CD4-positive, alpha-beta T cell (primary cell): ENCODE results near the gene FUT8. TPM values are rescaled to one million over a fixed set of nuclear protein-coding genes. Genes with fewer than 3 reads are reported as not detected.

Experiments
- ATAC-seq: fragments of 200-7000 bp; cut with Tn5 transposase; one replicate; pipeline ENCODE4 v1.10.0; 2022; ENCODE audit warnings: mild to moderate bottlenecking; ENCODE audit not compliant: poor library complexity
- CTCF ChIA-PET: fragments of 350-600 bp; sonication (Branson Sonifier 250); formaldehyde crosslinking; loops from one replicate; lab custom pipeline; 2021; ENCODE audit warnings: antibody characterized with exemption, inconsistent platforms; lab: Charles Lee
- POLR2A ChIA-PET: fragments of 350-600 bp; sonication (Branson Sonifier 250); formaldehyde crosslinking; loops from one replicate; lab custom pipeline; 2021; ENCODE audit warnings: antibody characterized with exemption, inconsistent platforms; lab: Charles Lee
- DNase-seq, 14 experiments: peaks; one replicate each; pipeline ENCODE4 v3.0.0-alpha.2; 2013 to 2020; ENCODE audit warnings: mixed read lengths in 2 of 14
- H3K27ac ChIP-seq, 2 donors: one replicate each; pipeline versions ENCODE4 v1.5.1 to v1.7.0; 2013; ENCODE audit warnings: low read length in 2 of 2, low read depth in 1 of 2, mild to moderate bottlenecking in 1 of 2
- H3K27me3 ChIP-seq, 2 experiments: 1 replicate in 1 of 2; 2 replicates in 1 of 2; pipeline versions ENCODE4 v1.6.1 to v1.7.0; 2013; ENCODE audit warnings: low read length in 2 of 2, control low read depth in 1 of 2, mild to moderate bottlenecking in 1 of 2, moderate library complexity in 1 of 2; ENCODE audit not compliant: insufficient read depth in 2 of 2, control insufficient read depth in 1 of 2
- H3K36me3 ChIP-seq: one replicate; pipeline ENCODE4 v1.6.1; 2013; ENCODE audit warnings: low read length, control low read depth; ENCODE audit not compliant: insufficient read depth
- H3K4me1 ChIP-seq: one replicate; pipeline ENCODE4 v1.6.1; 2013; ENCODE audit warnings: low read length, control low read depth; ENCODE audit not compliant: insufficient read depth
- H3K4me3 ChIP-seq: one replicate; pipeline ENCODE4 v1.5.1; 2013; ENCODE audit warnings: mild to moderate bottlenecking, low read length, moderate library complexity
- H3K9me3 ChIP-seq, 2 experiments: 1 replicate in 1 of 2; 2 replicates in 1 of 2; pipeline versions ENCODE4 v1.6.1 to v1.7.0; 2013; ENCODE audit warnings: low read length in 2 of 2, mild to moderate bottlenecking in 2 of 2, control low read depth in 1 of 2, moderate library complexity in 1 of 2; ENCODE audit not compliant: control insufficient read depth in 1 of 2, insufficient read depth in 1 of 2
- H3K27ac Mint-ChIP-seq: one replicate; pipeline ENCODE4 v1.8.0; 2020; ENCODE audit warnings: mixed read lengths
- H3K27me3 Mint-ChIP-seq: one replicate; pipeline ENCODE4 v1.8.0; 2021; ENCODE audit warnings: mixed read lengths
- H3K36me3 Mint-ChIP-seq: one replicate; pipeline ENCODE4 v1.8.0; 2021; ENCODE audit warnings: low read depth, mixed read lengths
- H3K4me1 Mint-ChIP-seq: one replicate; pipeline ENCODE4 v1.8.0; 2021; ENCODE audit warnings: low read depth, mixed read lengths
- H3K4me3 Mint-ChIP-seq: one replicate; pipeline ENCODE4 v1.8.0; 2020; ENCODE audit warnings: mild to moderate bottlenecking, mixed read lengths
- H3K9me3 Mint-ChIP-seq: one replicate; pipeline ENCODE4 v1.8.0; 2020; ENCODE audit warnings: mixed read lengths
- intact Hi-C, 2 experiments: fragments of 100-400 bp; cut with DNase I in 1 of 2; cut with micrococcal nuclease in 1 of 2; formaldehyde crosslinking; loops; one replicate each; pipeline versions ENCODE4 v1.15.1 to v1.9.0; 2023 to 2025; cut with DNase I, micrococcal nuclease
- total RNA-seq, 174 experiments: library from RNA in 2 of 174; stranded (reverse) in 2 of 174; gene quantifications; one replicate each; pipeline ENCODE4 v1.2.3 and lab custom pipeline; 2021 to 2026
- TF ChIP-seq, protein P1 (sequence below): fragments of 200-600 bp; IDR thresholded peaks from one replicate; pipeline ENCODE4 v1.8.0; 2022; ENCODE audit warnings: antibody characterized with exemption, mild to moderate bottlenecking

Gene FUT8
- total RNA-seq, 2 experiments from 2014 or later = 31.3 to 39.1 TPM

- Mint-ChIP-seq H3K27me3 (no peaks in the 10 kb centered on the region), H3K27ac (no peak overlapping the region), H3K9me3 (peaks cover 3% of the 10 kb centered on the region), H3K4me1 (peaks cover 63% of the 10 kb centered on the region), H3K36me3 (peaks cover 40% of the 10 kb centered on the region), H3K4me3 (no peak overlapping the region)
- Histone ChIP-seq H3K9me3 (peaks cover 0 to 3% of the 10 kb centered on the region in 2 experiments), H3K27ac (no peak overlapping the region), H3K27me3 (no peaks in the 10 kb centered on the region), H3K36me3 (peaks cover 11% of the 10 kb centered on the region), H3K4me1 (peaks cover 5% of the 10 kb centered on the region), H3K4me3 (no peak overlapping the region)
- CTCF ChIA-PET = interaction anchor here (0.7 to 1.0 kb wide), 2 partner anchors 15 to 86 kb away, joined by 3 to 5 read pairs; no protein-coding TSS in a partner anchor
- intact Hi-C loops = no loop called here
- DNase-seq (no peak), ATAC-seq (no peak)
- TF ChIP-seq, protein P1, sequence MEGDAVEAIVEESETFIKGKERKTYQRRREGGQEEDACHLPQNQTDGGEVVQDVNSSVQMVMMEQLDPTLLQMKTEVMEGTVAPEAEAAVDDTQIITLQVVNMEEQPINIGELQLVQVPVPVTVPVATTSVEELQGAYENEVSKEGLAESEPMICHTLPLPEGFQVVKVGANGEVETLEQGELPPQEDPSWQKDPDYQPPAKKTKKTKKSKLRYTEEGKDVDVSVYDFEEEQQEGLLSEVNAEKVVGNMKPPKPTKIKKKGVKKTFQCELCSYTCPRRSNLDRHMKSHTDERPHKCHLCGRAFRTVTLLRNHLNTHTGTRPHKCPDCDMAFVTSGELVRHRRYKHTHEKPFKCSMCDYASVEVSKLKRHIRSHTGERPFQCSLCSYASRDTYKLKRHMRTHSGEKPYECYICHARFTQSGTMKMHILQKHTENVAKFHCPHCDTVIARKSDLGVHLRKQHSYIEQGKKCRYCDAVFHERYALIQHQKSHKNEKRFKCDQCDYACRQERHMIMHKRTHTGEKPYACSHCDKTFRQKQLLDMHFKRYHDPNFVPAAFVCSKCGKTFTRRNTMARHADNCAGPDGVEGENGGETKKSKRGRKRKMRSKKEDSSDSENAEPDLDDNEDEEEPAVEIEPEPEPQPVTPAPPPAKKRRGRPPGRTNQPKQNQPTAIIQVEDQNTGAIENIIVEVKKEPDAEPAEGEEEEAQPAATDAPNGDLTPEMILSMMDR = no peak
- POLR2A ChIA-PET = interaction anchor here (0.6 kb wide), 1 partner anchor 58 kb away, joined by 4 read pairs; no protein-coding TSS in a partner anchor
Measured at GRCh38 chr14:65431951-65432350, 19.4 kb downstream of the FUT8 start.

DNA sequence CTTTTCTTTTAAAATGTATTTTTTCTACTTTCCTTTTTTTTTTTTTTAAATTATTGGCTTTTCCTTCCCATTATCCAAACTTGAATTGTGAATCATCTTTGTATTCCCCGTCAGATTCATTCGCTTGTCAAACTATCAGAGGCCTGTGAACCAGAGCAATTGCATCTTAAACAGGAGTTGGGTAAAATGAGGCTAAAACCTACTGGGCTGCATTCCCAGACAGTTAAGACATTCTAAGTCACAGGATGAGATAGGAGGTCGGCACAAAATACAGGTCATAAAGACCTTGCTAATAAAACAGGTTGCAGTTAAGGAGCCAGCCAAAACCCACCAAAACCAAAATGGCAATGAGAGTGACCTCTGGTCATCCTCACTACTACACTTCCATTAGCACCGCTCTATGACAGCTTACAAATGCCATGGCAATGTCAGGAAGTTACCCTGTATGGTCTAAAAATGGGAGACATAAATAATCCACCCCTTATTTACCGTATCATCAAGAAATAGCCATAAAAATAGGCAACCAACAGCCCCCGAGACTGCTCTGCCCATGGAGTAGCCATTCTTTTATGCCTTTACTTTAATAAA, 19.9 kb downstream of the FUT8 start:
- CTCF ChIA-PET = no interaction called here

GRCh38 chr14:65433157-65433556, 20.6 kb downstream of the FUT8 start:
- Histone ChIP-seq H3K4me1 (peaks cover 5% of the 10 kb centered on the region), H3K27ac (no peak overlapping the region), H3K27me3 (no peaks in the 10 kb centered on the region), H3K9me3 (peaks cover 0 to 3% of the 10 kb centered on the region in 2 experiments), H3K36me3 (peaks cover 11% of the 10 kb centered on the region), H3K4me3 (no peak overlapping the region)
- ATAC-seq (no peak), DNase-seq (peak in 1 of 14 experiments; percentile 10)
- H3K27ac Mint-ChIP-seq = peak overlapping the region; percentile 54
- POLR2A ChIA-PET = no interaction called here
- peaks cover 38% of the 10 kb centered on the region for H3K36me3 Mint-ChIP-seq
- intact Hi-C loops = no loop called here
- H3K4me1 Mint-ChIP-seq = peaks cover 63% of the 10 kb centered on the region
- TF ChIP-seq, protein P1 = no peak
- H3K4me3 Mint-ChIP-seq = no peak overlapping the region
- peaks cover 3% of the 10 kb centered on the region for H3K9me3 Mint-ChIP-seq
- H3K27me3 Mint-ChIP-seq = no peaks in the 10 kb centered on the region
- CTCF ChIA-PET = interaction anchor here (0.5 kb wide), 1 partner anchor 245 kb away, joined by 3 read pairs; no protein-coding TSS in a partner anchor

More for the DNA sequence above, 19.9 kb downstream of the FUT8 start:
- TF ChIP-seq, protein P1 = no peak
- peak overlapping the region; percentile 54 for H3K27ac Mint-ChIP-seq
- peaks cover 63% of the 10 kb centered on the region for H3K4me1 Mint-ChIP-seq
- DNase-seq (no peak), ATAC-seq (no peak)
- Histone ChIP-seq H3K27me3 (no peaks in the 10 kb centered on the region), H3K27ac (no peak overlapping the region), H3K36me3 (peaks cover 11% of the 10 kb centered on the region), H3K9me3 (peaks cover 0 to 3% of the 10 kb centered on the region in 2 experiments), H3K4me1 (peaks cover 5% of the 10 kb centered on the region), H3K4me3 (no peak overlapping the region)
- H3K9me3 Mint-ChIP-seq = peaks cover 3% of the 10 kb centered on the region
- no peaks in the 10 kb centered on the region for H3K27me3 Mint-ChIP-seq
- H3K36me3 Mint-ChIP-seq = peaks cover 38% of the 10 kb centered on the region
- H3K4me3 Mint-ChIP-seq = no peak overlapping the region
- intact Hi-C loops = no loop called here
- POLR2A ChIA-PET = interaction anchor here (0.6 kb wide), 1 partner anchor 57 kb away, joined by 4 read pairs; no protein-coding TSS in a partner anchor
